Spleen (tissue), 11 donors: Measurements from ENCODE around the gene EIF2S3. TPM values are rescaled to one million over a fixed set of nuclear protein-coding genes. Genes with fewer than 3 reads are reported as not detected.
"Not testable (repeated sequence)": the region's sequence is repeated elsewhere in the genome, so short reads cannot be mapped to it uniquely, and the experiment has no call there.

Experiments used
- DNase-seq: peaks from one replicate; pipeline ENCODE4 v3.0.0-alpha.2; 2020
- H3K27ac ChIP-seq, 8 donors: fragments of 200-600 bp; sonication (generic) in 7 of 8; 1 replicate in 4 of 8; 2 replicates in 4 of 8; pipeline versions ENCODE4 v1.5.0 to v1.8.0; 2016 to 2021; ENCODE audit warnings: inconsistent platforms in 4 of 8, mild to moderate bottlenecking in 4 of 8, moderate library complexity in 1 of 8
- H3K27me3 ChIP-seq, 7 donors: fragments of 200-600 bp; sonication (generic) in 6 of 7; replicated peaks in 1 of 7; 1 replicate in 4 of 7; 2 replicates in 3 of 7; pipeline versions ENCODE4 v1.5.0 to v1.8.0; 2016 to 2021; ENCODE audit warnings: inconsistent platforms in 3 of 7, mild to moderate bottlenecking in 1 of 7
- H3K36me3 ChIP-seq, 6 donors: fragments of 200-600 bp; sonication (generic) in 5 of 6; 1 replicate in 4 of 6; 2 replicates in 2 of 6; pipeline versions ENCODE4 v1.5.0 to v1.8.0; 2016 to 2021; ENCODE audit warnings: inconsistent platforms in 2 of 6
- H3K4me1 ChIP-seq, 6 donors: fragments of 200-600 bp; sonication (generic) in 5 of 6; 1 replicate in 3 of 6; 2 replicates in 3 of 6; pipeline versions ENCODE4 v1.5.0 to v1.8.0; 2016 to 2021; ENCODE audit warnings: inconsistent platforms in 3 of 6
- H3K4me3 ChIP-seq, 8 donors: fragments of 200-600 bp; sonication (generic) in 7 of 8; 1 replicate in 4 of 8; 2 replicates in 4 of 8; pipeline versions ENCODE4 v1.5.0 to v1.8.0; 2016 to 2021; ENCODE audit warnings: inconsistent platforms in 4 of 8, mild to moderate bottlenecking in 4 of 8, moderate library complexity in 2 of 8
- H3K9me3 ChIP-seq, 8 donors: fragments of 200-600 bp; sonication (generic) in 7 of 8; 1 replicate in 4 of 8; 2 replicates in 4 of 8; pipeline versions ENCODE4 v1.5.0 to v1.8.0; 2016 to 2021; ENCODE audit warnings: inconsistent platforms in 4 of 8
- POLR2A ChIP-seq, 3 donors: fragments of 450-650 bp; IDR thresholded peaks; one replicate each; pipeline ENCODE4 v1.5.1; 2017; ENCODE audit warnings: antibody characterized with exemption in 3 of 3, mild to moderate bottlenecking in 1 of 3
- POLR2AphosphoS5 ChIP-seq, 3 donors: sonication (generic); formaldehyde crosslinking; IDR thresholded peaks; one replicate each; pipeline ENCODE4 v1.5.1; 2017; ENCODE audit warnings: antibody characterized with exemption in 3 of 3
- WGBS, 5 donors: extraction: QIAGEN DNeasy Blood & Tissue Kit in 3 of 5; methylation state at CpG; one replicate each; pipeline versions ENCODE4 v1.1.5 to v1.1.7; 2013 to 2018; 5-methylcytosine and 5-hydroxymethylcytosine counted together
- intact Hi-C: fragments of 100-400 bp; cut with DNase I; formaldehyde crosslinking; loops from one replicate; pipeline ENCODE4 v1.15.0; 2023; ENCODE audit warnings: low total_unique reads
- polyA plus RNA-seq, 3 donors: library from polyadenylated mRNA; stranded (reverse); fragments of 200-250 nt; gene quantifications; one replicate each; pipeline ENCODE4 v1.2.1, GENCODE V29; 2013
- total RNA-seq, 7 donors: library from RNA; depleted of rRNA in 3 of 7; stranded (reverse); fragments of >200 nt in 3 of 7; fragmentation: NEBNext Ultra II Directional in 4 of 7; extraction: Animal tissue kit (Norgen Biotek cat#: 25700) in 4 of 7; gene quantifications; one replicate each; pipeline versions ENCODE4 v1.1.0 to v1.2.1, GENCODE V29; 2016 to 2021
- TF ChIP-seq, protein P1 (sequence below), 11 experiments: fragments of 200-600 bp in 7 of 11; fragments of 450-650 bp in 4 of 11; sonication (generic) in 4 of 11; IDR thresholded peaks in 8 of 11; conservative IDR thresholded peaks in 3 of 11; 1 replicate in 7 of 11; 2 replicates in 4 of 11; pipeline versions ENCODE4 v1.4.0 to v1.8.0; 2016 to 2021; ENCODE audit warnings: antibody characterized with exemption in 11 of 11, inconsistent platforms in 4 of 11, mild to moderate bottlenecking in 1 of 11
- donor health status: healthy with polysubstance abuse.
- donor health status: DM: no; HTN: no; CAD: no; lungs with moderate emphysema.
- donor health status: DM: no; HTN: no; CAD: no.
- donor health status: Bipolar disorder and iron deficiency.
- donor health status: healthy.
- donor health status: DM: no; HTN: no; CAD: no.
- donor health status: DM: yes; HTN: yes; CAD: no.

Gene EIF2S3
- total and polyA plus RNA-seq, 10 donors = 67.6 to 207 (median 133) TPM

DNA sequence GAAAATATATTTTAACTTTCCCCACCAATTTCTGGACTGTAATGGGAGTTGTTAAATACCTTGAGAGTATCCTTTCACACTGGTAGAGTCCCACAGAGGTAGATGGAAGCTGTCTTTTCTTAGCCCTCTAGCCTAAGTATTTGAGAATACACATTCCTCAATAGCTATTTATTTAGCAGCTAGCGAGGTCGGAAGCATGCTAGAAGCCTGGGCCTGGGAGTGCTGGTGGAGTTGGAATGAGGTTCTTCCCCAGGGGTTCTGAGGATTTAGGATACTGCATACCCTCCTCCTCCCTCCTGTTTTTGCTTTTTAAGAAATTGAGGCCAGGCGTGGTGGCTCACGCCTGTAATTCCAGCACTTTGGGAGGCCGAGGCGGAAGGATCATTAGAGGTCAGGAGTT, 26.8 kb upstream of the EIF2S3 start:
- Histone ChIP-seq H3K27ac (no peak overlapping the region), H3K4me1 (peaks cover 0 to 10% (median 0%) of the 10 kb centered on the region in 6 donors), H3K27me3 (peaks cover 0 to 18% (median 0%) of the 10 kb centered on the region in 7 donors), H3K9me3 (no peaks in the 10 kb centered on the region), H3K36me3 (no peaks in the 10 kb centered on the region), H3K4me3 (no peak overlapping the region)
- no peak for DNase-seq
- TF ChIP-seq, protein P1, sequence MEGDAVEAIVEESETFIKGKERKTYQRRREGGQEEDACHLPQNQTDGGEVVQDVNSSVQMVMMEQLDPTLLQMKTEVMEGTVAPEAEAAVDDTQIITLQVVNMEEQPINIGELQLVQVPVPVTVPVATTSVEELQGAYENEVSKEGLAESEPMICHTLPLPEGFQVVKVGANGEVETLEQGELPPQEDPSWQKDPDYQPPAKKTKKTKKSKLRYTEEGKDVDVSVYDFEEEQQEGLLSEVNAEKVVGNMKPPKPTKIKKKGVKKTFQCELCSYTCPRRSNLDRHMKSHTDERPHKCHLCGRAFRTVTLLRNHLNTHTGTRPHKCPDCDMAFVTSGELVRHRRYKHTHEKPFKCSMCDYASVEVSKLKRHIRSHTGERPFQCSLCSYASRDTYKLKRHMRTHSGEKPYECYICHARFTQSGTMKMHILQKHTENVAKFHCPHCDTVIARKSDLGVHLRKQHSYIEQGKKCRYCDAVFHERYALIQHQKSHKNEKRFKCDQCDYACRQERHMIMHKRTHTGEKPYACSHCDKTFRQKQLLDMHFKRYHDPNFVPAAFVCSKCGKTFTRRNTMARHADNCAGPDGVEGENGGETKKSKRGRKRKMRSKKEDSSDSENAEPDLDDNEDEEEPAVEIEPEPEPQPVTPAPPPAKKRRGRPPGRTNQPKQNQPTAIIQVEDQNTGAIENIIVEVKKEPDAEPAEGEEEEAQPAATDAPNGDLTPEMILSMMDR (IDR thresholded peaks at IDR 0.05 in 8 of 11, conservative IDR thresholded peaks at IDR 0.05 in 3 of 11) = no peak
- TF ChIP-seq POLR2AphosphoS5 (IDR thresholded peaks at IDR 0.05) = no peak
- no peak for TF ChIP-seq POLR2A (IDR thresholded peaks at IDR 0.05)
- WGBS, 5 donors = 91 to 100% (median 97%) methylated on average over 6 of the region's 6 CpGs
- intact Hi-C loops = no loop called here

GRCh38 chrX:24030597-24030996, 24.2 kb upstream of the EIF2S3 start:
- TF ChIP-seq POLR2AphosphoS5 (IDR thresholded peaks at IDR 0.05) = no peak
- TF ChIP-seq, protein P1 (IDR thresholded peaks at IDR 0.05 in 8 of 11, conservative IDR thresholded peaks at IDR 0.05 in 3 of 11) = no peak
- TF ChIP-seq POLR2A (IDR thresholded peaks at IDR 0.05) = no peak
- no peaks in the 10 kb centered on the region for H3K36me3 ChIP-seq
- H3K27me3 ChIP-seq = peaks cover 0 to 11% (median 0%) of the 10 kb centered on the region in 7 donors
- DNase-seq = no peak
- H3K27ac ChIP-seq = no peak overlapping the region
- 79 to 91% (median 90%) methylated on average over 5 of the region's 5 CpGs for WGBS, 5 donors
- H3K4me1 ChIP-seq = no peaks in the 10 kb centered on the region
- H3K4me3 ChIP-seq = no peak overlapping the region
- H3K9me3 ChIP-seq = no peaks in the 10 kb centered on the region
- intact Hi-C loops = no loop called here

GRCh38 chrX:24034485-24034884, 20.3 kb upstream of the EIF2S3 start:
- peaks cover 0 to 18% (median 0%) of the 10 kb centered on the region in 7 donors for H3K27me3 ChIP-seq
- TF ChIP-seq POLR2A (IDR thresholded peaks at IDR 0.05) = no peak
- TF ChIP-seq POLR2AphosphoS5 (IDR thresholded peaks at IDR 0.05) = no peak
- TF ChIP-seq, protein P1 (IDR thresholded peaks at IDR 0.05 in 8 of 11, conservative IDR thresholded peaks at IDR 0.05 in 3 of 11) = no peak
- H3K9me3 ChIP-seq = no peaks in the 10 kb centered on the region
- H3K36me3 ChIP-seq = no peaks in the 10 kb centered on the region
- no peak for DNase-seq
- WGBS, 5 donors = 61 to 81% (median 79%) methylated on average over 4 to 5 of the region's 5 CpGs
- no peaks in the 10 kb centered on the region for H3K4me1 ChIP-seq
- intact Hi-C loops = no loop called here
- no peak overlapping the region for H3K4me3 ChIP-seq
- H3K27ac ChIP-seq = no peak overlapping the region

DNA sequence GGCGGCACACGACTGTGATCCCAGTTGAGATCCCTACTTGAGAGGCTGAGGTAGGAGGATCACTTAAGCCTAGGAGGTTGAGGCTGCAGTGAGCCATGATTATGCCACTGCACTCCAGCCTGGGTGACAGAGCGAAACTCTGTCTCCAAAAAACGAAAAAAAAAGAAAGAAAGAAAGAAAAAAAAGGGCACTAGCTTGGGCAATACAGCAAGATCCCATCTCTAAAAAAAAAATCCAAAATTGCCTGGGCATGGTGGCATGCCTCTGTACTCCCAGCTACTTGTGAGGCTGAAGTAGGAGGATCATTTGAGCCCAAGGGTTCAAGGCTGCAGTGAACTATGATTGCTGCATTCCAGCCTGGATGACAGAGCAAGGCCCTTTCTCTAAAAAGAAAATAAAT, 17.0 kb upstream of the EIF2S3 start:
- Histone ChIP-seq H3K9me3 (no peaks in the 10 kb centered on the region), H3K36me3 (no peaks in the 10 kb centered on the region), H3K4me3 (no peak overlapping the region), H3K4me1 (no peaks in the 10 kb centered on the region), H3K27me3 (peaks cover 0 to 15% (median 0%) of the 10 kb centered on the region in 7 donors), H3K27ac (no peak overlapping the region)
- TF ChIP-seq POLR2AphosphoS5 (IDR thresholded peaks at IDR 0.05) = no peak
- TF ChIP-seq, protein P1 (IDR thresholded peaks at IDR 0.05 in 8 of 11, conservative IDR thresholded peaks at IDR 0.05 in 3 of 11) = no peak
- TF ChIP-seq POLR2A (IDR thresholded peaks at IDR 0.05) = no peak
- WGBS, 5 donors = 67 to 93% (median 81%) methylated on average over 3 to 4 of the region's 4 CpGs
- DNase-seq = no peak
- intact Hi-C loops = no loop called here

- H3K4me1 ChIP-seq, DNase-seq, H3K27ac ChIP-seq, H3K36me3 ChIP-seq, H3K9me3 ChIP-seq, H3K4me3 ChIP-seq, H3K27me3 ChIP-seq, intact Hi-C loops: not testable (repeated sequence)
Observed at GRCh38 chrX:24046060-24046459, 8.7 kb upstream of the EIF2S3 start.

GRCh38 chrX:24049643-24050042, 5.1 kb upstream of the EIF2S3 start:
- not testable (repeated sequence) for H3K4me1 ChIP-seq, H3K27ac ChIP-seq, H3K4me3 ChIP-seq, DNase-seq, H3K36me3 ChIP-seq, H3K27me3 ChIP-seq, H3K9me3 ChIP-seq
- intact Hi-C loops = loop anchor here (10.0 kb wide), 1 partner anchor 95 kb away; the partner anchor contains the start of gene ZFX
- 93 to 97% (median 95%) methylated on average over 8 to 24 of the region's 24 CpGs for WGBS, 5 donors

DNA sequence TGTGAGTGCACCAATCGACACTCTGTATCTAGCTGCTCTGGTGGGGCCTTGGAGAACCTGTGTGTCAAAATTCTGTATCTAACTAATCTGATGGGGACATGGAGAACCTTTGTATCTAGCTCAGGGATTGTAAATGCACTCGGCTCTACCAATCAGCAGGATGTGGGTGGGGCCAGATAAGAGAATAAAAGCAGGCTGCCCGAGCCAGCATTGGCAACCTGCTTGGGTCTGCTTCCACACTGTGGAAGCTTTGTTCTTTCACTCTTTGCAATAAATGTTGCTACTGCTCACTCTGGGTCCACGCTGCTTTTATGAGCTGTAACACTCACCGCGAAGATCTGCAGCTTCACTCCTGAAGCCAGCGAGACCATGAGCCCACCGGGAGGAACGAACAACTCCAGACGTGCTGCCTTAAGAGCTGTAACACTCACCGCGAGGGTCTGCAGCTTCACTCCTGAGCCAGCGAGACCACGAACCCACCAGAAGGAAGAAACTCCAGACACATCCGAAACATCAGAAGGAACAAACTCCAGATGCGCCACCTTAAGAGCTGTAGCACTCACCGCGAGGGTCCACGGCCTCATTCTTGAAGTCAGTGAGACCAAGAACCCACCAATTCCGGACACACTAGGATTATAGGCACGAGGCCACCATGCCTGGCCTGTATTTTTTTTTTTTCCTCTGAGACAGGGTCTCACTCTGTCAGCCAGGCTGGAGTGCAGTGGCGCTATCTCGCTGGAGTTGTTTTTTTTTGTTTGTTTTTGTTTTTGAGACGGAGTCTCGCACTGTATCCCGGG, 4.0 kb upstream of the EIF2S3 start:
- 82 to 90% (median 86%) methylated on average over 19 to 26 of the region's 26 CpGs for WGBS, 5 donors
- H3K4me3 ChIP-seq, H3K9me3 ChIP-seq, H3K27me3 ChIP-seq, H3K4me1 ChIP-seq, H3K36me3 ChIP-seq, H3K27ac ChIP-seq, DNase-seq: not testable (repeated sequence)
- intact Hi-C loops = loop anchor here (10.0 kb wide), 1 partner anchor 94 kb away; the partner anchor contains the start of gene ZFX
